CD4-positive, alpha-beta T cell treated with Interleukin-6 for 4 hours (primary cell): Measurements from ENCODE around the gene STAB2.

Source experiments
- DNase-seq: peaks from one replicate; pipeline ENCODE4 v3.0.0-alpha.2; 2020; ENCODE audit warnings: mixed read lengths

STAB2 gene

GRCh38 chr12:103751600-103751999 is 164.5 kb downstream of the STAB2 start:
- no peak for DNase-seq

- DNase-seq = no peak
Observed at GRCh38 chr12:103755425-103755824, 168.4 kb downstream of the STAB2 start.

- no peak for DNase-seq
Observed at GRCh38 chr12:103756443-103756842, 169.4 kb downstream of the STAB2 start.

- no peak for DNase-seq
Observed at GRCh38 chr12:103757248-103757647, 170.2 kb downstream of the STAB2 start.

GRCh38 chr12:103758310-103759089 is 171.4 kb downstream of the STAB2 start:
- no peak for DNase-seq

GRCh38 chr12:103762473-103762872 is 175.4 kb downstream of the STAB2 start:
- DNase-seq = no peak

- no peak for DNase-seq
Observed at GRCh38 chr12:103765322-103765721, 178.2 kb downstream of the STAB2 start.

- no peak for DNase-seq
Observed at GRCh38 chr12:103766028-103766427, 179.0 kb downstream of the STAB2 start.

GRCh38 chr12:103768467-103769123 is 181.5 kb downstream of the STAB2 start:
- no peak for DNase-seq

- DNase-seq = no peak
Observed at GRCh38 chr12:103769240-103769945, 182.3 kb downstream of the STAB2 start.

GRCh38 chr12:103771466-103771865 is 184.4 kb downstream of the STAB2 start:
- DNase-seq = peak; percentile 7

GRCh38 chr12:103772367-103773108 is 185.5 kb downstream of the STAB2 start:
- no peak for DNase-seq

- DNase-seq = no peak
Observed at GRCh38 chr12:103773109-103773910, 186.2 kb downstream of the STAB2 start.

- no peak for DNase-seq
Observed at GRCh38 chr12:103774977-103775560, 188.0 kb downstream of the STAB2 start.

- DNase-seq = no peak
Observed at GRCh38 chr12:103778781-103779180, 191.7 kb downstream of the STAB2 start.

GRCh38 chr12:103779410-103780092 is 192.5 kb downstream of the STAB2 start:
- DNase-seq = no peak

GRCh38 chr12:103780093-103780440 is 193.0 kb downstream of the STAB2 start:
- no peak for DNase-seq

- DNase-seq = no peak
Observed at GRCh38 chr12:103780992-103781391, 193.9 kb downstream of the STAB2 start.

- no peak for DNase-seq
Observed at GRCh38 chr12:103782399-103782798, 195.3 kb downstream of the STAB2 start.

- DNase-seq = no peak
Observed at GRCh38 chr12:103783744-103784664, 196.9 kb downstream of the STAB2 start.
